ENCODE data around the gene STARD3. TPM values are rescaled to one million over a fixed set of nuclear protein-coding genes. Genes with fewer than 3 reads are reported as not detected.
A peak's percentile ranks its signal among the peaks of the same experiment; 100 is the strongest.

STARD3 gene
- total and polyA plus RNA-seq, 4 donors, result 27.4 to 79.7 (median 64.8) TPM

- no peak for ATAC-seq (ENCODE audit: insufficient read depth, low FRiP score)
- Histone ChIP-seq H3K9ac (ENCODE audit: insufficient read depth in 1 of 2, low read length in 2 of 2) (no peak overlapping the region), H3K9me3 (ENCODE audit: control insufficient read depth in 4 of 4, insufficient read depth in 3 of 4, low read length in 3 of 4) (no peaks in the 10 kb centered on the region), H3K4me3 (no peak overlapping the region), H3K4me1 (ENCODE audit: control insufficient read depth in 5 of 5, insufficient read depth in 5 of 5, low read length in 5 of 5) (peaks cover 9 to 54% (median 15%) of the 10 kb centered on the region in 5 donors), H3K27ac (ENCODE audit: low read depth in 1 of 2, low read length in 1 of 2) (peak overlapping the region in 1 of 2 donors; percentile 44), H3K27me3 (ENCODE audit: control insufficient read depth in 3 of 3, insufficient read depth in 3 of 3, low read length in 2 of 3) (no peaks in the 10 kb centered on the region), H3K36me3 (ENCODE audit: control insufficient read depth in 4 of 4, insufficient read depth in 4 of 4, low read length in 4 of 4) (peaks cover 0 to 8% (median 1%) of the 10 kb centered on the region in 4 donors)
- no peak for DNase-seq
- 4 to 34% methylated on average over 3 to 4 of the region's 4 CpGs for WGBS, 2 donors
- TF ChIP-seq CTCF (IDR thresholded peaks at IDR 0.05; ENCODE audit: control extremely low read depth, extremely low read depth), result no peak
Observed at GRCh38 chr17:39640591-39641031, 3.7 kb downstream of the STARD3 start.

- H3K36me3 ChIP-seq (ENCODE audit: control insufficient read depth in 4 of 4, insufficient read depth in 4 of 4, low read length in 4 of 4), result peaks cover 0 to 8% (median 1%) of the 10 kb centered on the region in 4 donors
- no peak overlapping the region for H3K4me3 ChIP-seq
- no peaks in the 10 kb centered on the region for H3K9me3 ChIP-seq (ENCODE audit: control insufficient read depth in 4 of 4, insufficient read depth in 3 of 4, low read length in 3 of 4)
- H3K27me3 ChIP-seq (ENCODE audit: control insufficient read depth in 3 of 3, insufficient read depth in 3 of 3, low read length in 2 of 3), result no peaks in the 10 kb centered on the region
- ATAC-seq (ENCODE audit: insufficient read depth, low FRiP score) (no peak), DNase-seq (no peak)
- H3K4me1 ChIP-seq (ENCODE audit: control insufficient read depth in 5 of 5, insufficient read depth in 5 of 5, low read length in 5 of 5), result peaks cover 6 to 53% (median 15%) of the 10 kb centered on the region in 5 donors
- H3K9ac ChIP-seq (ENCODE audit: insufficient read depth in 1 of 2, low read length in 2 of 2), result no peak overlapping the region
- peak overlapping the region in 1 of 2 donors; percentile 44 for H3K27ac ChIP-seq (ENCODE audit: low read depth in 1 of 2, low read length in 1 of 2)
- 93 to 95% methylated on average over 4 of the region's 4 CpGs for WGBS, 2 donors
- TF ChIP-seq CTCF (IDR thresholded peaks at IDR 0.05; ENCODE audit: control extremely low read depth, extremely low read depth), result no peak
Observed at GRCh38 chr17:39641097-39641496, 4.2 kb downstream of the STARD3 start.

- H3K27ac ChIP-seq (ENCODE audit: low read depth in 1 of 2, low read length in 1 of 2), result peak overlapping the region in 1 of 2 donors; percentile 20
- no peak for ATAC-seq (ENCODE audit: insufficient read depth, low FRiP score)
Observed at GRCh38 chr17:39641883-39642282, 4.9 kb downstream of the STARD3 start.

More at GRCh38 chr17:39641883-39642282, 4.9 kb downstream of the STARD3 start:
- WGBS, 2 donors, result 44 to 55% methylated on average over 7 of the region's 7 CpGs
- DNase-seq, result no peak
- H3K4me1 ChIP-seq (ENCODE audit: control insufficient read depth in 5 of 5, insufficient read depth in 5 of 5, low read length in 5 of 5), result peaks cover 0 to 48% (median 13%) of the 10 kb centered on the region in 5 donors
- no peaks in the 10 kb centered on the region for H3K9me3 ChIP-seq (ENCODE audit: control insufficient read depth in 4 of 4, insufficient read depth in 3 of 4, low read length in 3 of 4)
- TF ChIP-seq CTCF (IDR thresholded peaks at IDR 0.05; ENCODE audit: control extremely low read depth, extremely low read depth), result no peak
- no peaks in the 10 kb centered on the region for H3K27me3 ChIP-seq (ENCODE audit: control insufficient read depth in 3 of 3, insufficient read depth in 3 of 3, low read length in 2 of 3)
- no peak overlapping the region for H3K4me3 ChIP-seq
- peaks cover 0 to 8% (median 1%) of the 10 kb centered on the region in 4 donors for H3K36me3 ChIP-seq (ENCODE audit: control insufficient read depth in 4 of 4, insufficient read depth in 4 of 4, low read length in 4 of 4)
- no peak overlapping the region for H3K9ac ChIP-seq (ENCODE audit: insufficient read depth in 1 of 2, low read length in 2 of 2)

Data from lung (tissue), 12 donors.